Measurements from ENCODE around the gene CSPG4. TPM values are rescaled to one million over a fixed set of nuclear protein-coding genes. Genes with fewer than 3 reads are reported as not detected.

CSPG4 gene
- total and polyA plus RNA-seq, 2 of the 8 experiments (the other 6 are each of a cell fraction or from before 2014, with no cell fraction given), result 1.4 to 3.0 TPM

- no peak for TF ChIP-seq SIN3A (conservative IDR thresholded peaks at IDR 0.05 in 1 of 2, IDR thresholded peaks at IDR 0.05 in 1 of 2; ENCODE audit: low read depth in 1 of 2, low read length in 2 of 2)
Observed at GRCh38 chr15:75725006-75725718, 12.5 kb upstream of the CSPG4 start (continued).

Measured in H1 (cell line).